HUES6 (cell line): ENCODE results near the gene GSTM4.

Experiments used
- H3K27ac ChIP-seq: 2 replicates; pipeline ENCODE4 v1.7.0; 2013; ENCODE audit warnings: low read depth, mild to moderate bottlenecking, low read length, inconsistent platforms
- H3K27me3 ChIP-seq: 2 replicates; pipeline ENCODE4 v1.6.1; 2013; ENCODE audit warnings: low read length; ENCODE audit not compliant: control insufficient read depth, insufficient read depth
- H3K36me3 ChIP-seq: 2 replicates; pipeline ENCODE4 v1.6.1; 2013; ENCODE audit warnings: low read length; ENCODE audit not compliant: control insufficient read depth, insufficient read depth
- H3K4me1 ChIP-seq: 2 replicates; pipeline ENCODE4 v1.6.1; 2013; ENCODE audit warnings: low read length; ENCODE audit not compliant: control insufficient read depth, insufficient read depth
- H3K4me3 ChIP-seq: 2 replicates; pipeline ENCODE4 v1.5.1; 2013; ENCODE audit warnings: low read depth, low read length
- H3K9ac ChIP-seq: one replicate; pipeline ENCODE4 v1.6.1; 2013; ENCODE audit warnings: mild to moderate bottlenecking, low read length
- H3K9me3 ChIP-seq: 2 replicates; pipeline ENCODE4 v1.6.1; 2013; ENCODE audit warnings: low read depth, low read length; ENCODE audit not compliant: control insufficient read depth, insufficient read depth

GSTM4 gene

DNA sequence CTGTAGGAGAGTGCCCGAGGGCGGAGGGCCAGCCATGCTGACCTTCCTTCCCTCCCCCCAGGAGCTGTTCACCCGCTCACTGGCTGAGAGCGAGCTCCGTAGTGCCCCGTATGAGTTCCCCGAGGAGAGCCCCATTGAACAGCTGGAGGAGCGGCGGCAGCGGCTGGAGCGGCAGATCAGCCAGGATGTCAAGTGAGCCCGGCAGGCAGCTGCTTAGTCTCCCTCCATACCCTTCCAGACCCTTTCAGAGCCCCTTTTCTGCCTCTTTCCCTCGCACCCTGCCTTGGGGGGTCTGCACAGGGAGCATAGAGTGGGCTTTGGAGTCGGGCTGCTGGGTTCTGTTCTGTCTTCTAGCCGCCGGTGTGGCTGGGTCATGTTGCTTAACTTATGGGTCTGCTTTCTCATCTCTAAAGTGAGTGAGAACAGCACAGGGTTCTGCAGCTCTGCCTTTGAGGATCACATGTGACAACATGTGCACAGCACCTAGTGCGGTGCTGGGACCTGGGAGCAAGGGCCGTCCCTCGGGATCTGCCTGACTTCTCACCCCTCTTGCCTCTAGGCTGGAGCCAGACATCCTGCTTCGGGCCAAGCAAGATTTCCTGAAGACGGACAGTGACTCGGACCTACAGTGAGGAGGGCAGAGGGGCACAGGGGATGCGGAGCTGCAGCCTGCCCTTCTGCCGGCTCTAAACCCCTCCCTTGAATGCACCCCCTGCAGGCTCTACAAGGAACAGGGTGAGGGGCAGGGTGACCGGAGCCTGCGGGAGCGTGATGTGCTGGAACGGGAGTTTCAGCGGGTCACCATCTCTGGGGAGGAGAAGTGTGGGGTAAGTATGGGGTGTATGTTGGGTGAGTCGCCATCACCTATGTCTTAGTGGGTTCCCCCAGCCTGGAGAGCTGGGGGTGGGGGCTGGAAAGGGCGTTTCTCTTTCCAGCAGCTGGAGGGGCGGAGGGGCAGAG lies 30.0 kb upstream of the GSTM4 start:
- Histone ChIP-seq H3K27me3 (no peaks in the 10 kb centered on the region), H3K4me1 (peaks cover 29% of the 10 kb centered on the region), H3K9ac (no peak overlapping the region), H3K4me3 (peak overlapping the region; percentile 28; the same call in 1 of the 2 replicates), H3K36me3 (peaks cover 39% of the 10 kb centered on the region), H3K9me3 (no peaks in the 10 kb centered on the region), H3K27ac (no peak overlapping the region)

DNA sequence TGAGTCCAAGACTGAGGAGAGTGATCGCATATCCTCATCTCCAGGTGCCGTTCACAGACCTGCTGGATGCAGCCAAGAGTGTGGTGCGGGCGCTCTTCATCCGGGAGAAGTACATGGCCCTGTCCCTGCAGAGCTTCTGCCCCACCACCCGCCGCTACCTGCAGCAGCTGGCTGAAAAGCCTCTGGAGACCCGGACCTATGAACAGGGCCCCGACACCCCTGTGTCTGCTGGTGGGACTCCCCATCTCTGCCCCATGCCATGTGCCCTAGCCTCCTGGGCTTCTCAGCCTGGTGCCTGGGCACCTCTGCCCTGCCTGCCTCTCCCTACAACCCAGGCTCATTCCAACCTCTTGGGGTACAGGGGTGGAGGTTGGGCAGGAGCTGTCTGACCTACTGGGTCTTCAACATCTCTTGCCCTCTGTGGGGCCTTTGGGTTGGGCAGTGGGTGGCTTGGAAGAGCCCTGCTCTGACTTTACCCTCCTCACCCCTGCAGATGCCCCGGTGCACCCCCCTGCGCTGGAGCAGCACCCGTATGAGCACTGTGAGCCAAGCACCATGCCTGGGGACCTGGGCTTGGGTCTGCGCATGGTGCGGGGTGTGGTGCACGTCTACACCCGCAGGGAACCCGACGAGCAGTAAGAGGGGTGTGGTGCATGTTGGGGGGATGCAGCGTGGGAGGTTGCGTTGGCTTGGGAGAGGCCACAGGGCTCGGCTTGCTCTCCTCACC lies 29.1 kb upstream of the GSTM4 start:
- Histone ChIP-seq H3K36me3 (peaks cover 48% of the 10 kb centered on the region), H3K4me3 (no peak overlapping the region), H3K9me3 (no peaks in the 10 kb centered on the region), H3K4me1 (peaks cover 24% of the 10 kb centered on the region), H3K27ac (no peak overlapping the region), H3K27me3 (no peaks in the 10 kb centered on the region), H3K9ac (no peak overlapping the region)

- Histone ChIP-seq H3K9me3 (no peaks in the 10 kb centered on the region), H3K27ac (no peak overlapping the region), H3K36me3 (peaks cover 51% of the 10 kb centered on the region), H3K9ac (no peak overlapping the region), H3K4me3 (no peak overlapping the region), H3K27me3 (no peaks in the 10 kb centered on the region), H3K4me1 (peaks cover 26% of the 10 kb centered on the region)
Measured at GRCh38 chr1:109627692-109628399, 28.1 kb upstream of the GSTM4 start.

GRCh38 chr1:109628540-109629321 lies 27.2 kb upstream of the GSTM4 start:
- Histone ChIP-seq H3K9ac (peak overlapping the region; percentile 12), H3K36me3 (peaks cover 51% of the 10 kb centered on the region)

DNA sequence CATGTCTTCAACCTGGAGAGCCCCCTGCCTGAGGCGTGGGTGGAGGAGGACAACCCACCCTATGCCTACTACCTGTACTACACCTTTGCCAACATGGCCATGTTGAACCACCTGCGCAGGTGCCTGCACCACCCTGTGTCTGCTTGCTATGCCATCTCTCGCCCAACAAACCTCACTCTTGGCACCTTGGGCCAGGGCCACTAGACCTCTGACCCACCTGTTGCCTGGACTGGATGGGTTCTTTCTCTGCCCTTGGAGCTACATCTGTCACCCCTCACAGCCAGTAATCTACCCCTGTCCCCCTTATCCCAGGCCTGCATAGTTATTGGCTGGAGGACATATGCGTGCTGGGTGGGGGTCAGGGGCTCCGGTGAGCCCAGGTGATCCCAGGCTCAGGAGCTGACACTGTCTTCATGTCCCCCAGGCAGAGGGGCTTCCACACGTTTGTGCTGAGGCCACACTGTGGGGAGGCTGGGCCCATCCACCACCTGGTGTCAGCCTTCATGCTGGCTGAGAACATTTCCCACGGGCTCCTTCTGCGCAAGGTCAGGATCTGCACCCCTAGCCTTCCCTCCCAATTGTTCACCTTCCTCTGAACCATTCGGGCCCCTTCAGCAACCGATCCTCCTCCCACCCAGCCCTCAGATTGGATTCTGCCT lies 26.4 kb upstream of the GSTM4 start:
- H3K27me3 ChIP-seq = no peaks in the 10 kb centered on the region
- peaks cover 51% of the 10 kb centered on the region for H3K36me3 ChIP-seq

More at GRCh38 chr1:109628540-109629321, 27.2 kb upstream of the GSTM4 start:
- peaks cover 28% of the 10 kb centered on the region for H3K4me1 ChIP-seq
- no peak overlapping the region for H3K27ac ChIP-seq
- H3K4me3 ChIP-seq = no peak overlapping the region
- no peaks in the 10 kb centered on the region for H3K9me3 ChIP-seq
- no peaks in the 10 kb centered on the region for H3K27me3 ChIP-seq

DNA sequence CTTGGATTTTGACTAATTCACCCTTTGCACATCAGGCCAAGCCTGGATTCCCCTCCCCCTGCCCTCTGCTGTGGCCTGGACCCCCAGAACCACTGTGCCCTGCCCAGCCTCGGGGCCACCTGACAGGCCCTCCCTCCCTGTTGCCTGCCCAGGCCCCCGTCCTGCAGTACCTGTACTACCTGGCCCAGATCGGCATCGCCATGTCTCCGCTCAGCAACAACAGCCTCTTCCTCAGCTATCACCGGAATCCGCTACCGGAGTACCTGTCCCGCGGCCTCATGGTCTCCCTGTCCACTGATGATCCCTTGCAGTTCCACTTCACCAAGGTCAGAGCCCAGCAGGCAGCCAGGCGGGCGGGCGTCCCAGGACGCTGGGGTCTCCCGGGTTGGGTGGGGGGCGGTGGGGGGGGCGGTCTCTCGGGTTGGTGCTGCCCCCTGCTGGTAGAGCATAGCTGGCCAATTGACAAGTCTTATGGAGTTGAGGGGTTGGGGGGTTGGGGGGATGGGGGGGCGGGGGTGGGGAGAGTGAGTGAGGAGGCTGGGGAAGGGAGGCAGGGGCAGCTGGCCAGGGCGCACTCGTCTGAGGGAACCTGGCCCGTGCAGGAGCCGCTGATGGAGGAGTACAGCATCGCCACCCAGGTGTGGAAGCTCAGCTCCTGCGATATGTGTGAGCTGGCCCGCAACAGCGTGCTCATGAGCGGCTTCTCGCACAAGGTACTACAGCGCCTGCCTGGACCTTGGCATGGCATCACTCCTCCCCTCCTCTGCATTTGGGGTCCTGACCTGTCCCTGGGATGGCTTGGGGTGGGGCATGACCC lies 25.6 kb upstream of the GSTM4 start:
- no peak overlapping the region for H3K4me3 ChIP-seq
- no peak overlapping the region for H3K27ac ChIP-seq
- H3K36me3 ChIP-seq = peaks cover 51% of the 10 kb centered on the region
- peaks cover 15% of the 10 kb centered on the region for H3K4me1 ChIP-seq
- H3K9ac ChIP-seq = no peak overlapping the region
- H3K9me3 ChIP-seq = no peaks in the 10 kb centered on the region
- H3K27me3 ChIP-seq = no peaks in the 10 kb centered on the region

More for the DNA sequence above, 26.4 kb upstream of the GSTM4 start:
- Histone ChIP-seq H3K27ac (no peak overlapping the region), H3K9ac (no peak overlapping the region), H3K9me3 (no peaks in the 10 kb centered on the region), H3K4me3 (no peak overlapping the region), H3K4me1 (peaks cover 23% of the 10 kb centered on the region)

DNA sequence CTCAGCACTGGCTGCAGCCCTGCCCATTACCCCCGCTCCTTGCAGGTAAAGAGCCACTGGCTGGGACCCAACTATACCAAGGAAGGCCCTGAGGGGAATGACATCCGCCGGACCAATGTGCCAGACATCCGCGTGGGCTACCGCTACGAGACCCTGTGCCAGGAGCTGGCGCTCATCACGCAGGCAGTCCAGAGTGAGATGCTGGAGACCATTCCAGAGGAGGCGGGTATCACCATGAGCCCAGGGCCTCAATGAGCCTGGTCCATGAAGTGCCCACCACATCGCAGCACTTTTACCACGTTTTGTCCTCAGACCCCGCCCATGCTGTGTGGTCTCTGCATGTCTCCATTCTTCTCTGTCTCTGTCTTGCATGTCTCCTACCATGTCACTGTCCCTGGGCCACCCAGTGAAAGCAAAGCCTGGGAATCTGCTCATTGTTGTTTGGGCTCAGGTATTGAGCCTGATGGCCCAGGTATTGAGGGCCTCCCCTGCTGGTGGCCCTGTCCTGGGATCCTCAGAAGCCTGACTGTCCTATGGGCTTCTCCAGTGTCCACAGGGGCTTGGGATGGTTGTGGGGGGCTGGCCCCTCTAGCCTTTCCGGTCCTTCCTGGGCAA lies 24.9 kb upstream of the GSTM4 start:
- H3K27me3 ChIP-seq = no peaks in the 10 kb centered on the region
- H3K9me3 ChIP-seq = no peaks in the 10 kb centered on the region
- no peak overlapping the region for H3K4me3 ChIP-seq
- peaks cover 14% of the 10 kb centered on the region for H3K4me1 ChIP-seq
- no peak overlapping the region for H3K27ac ChIP-seq
- no peak overlapping the region for H3K9ac ChIP-seq
- H3K36me3 ChIP-seq = peaks cover 51% of the 10 kb centered on the region

GRCh38 chr1:109631513-109632505 lies 24.1 kb upstream of the GSTM4 start:
- Histone ChIP-seq H3K4me1 (peaks cover 20% of the 10 kb centered on the region), H3K27me3 (no peaks in the 10 kb centered on the region), H3K36me3 (peaks cover 47% of the 10 kb centered on the region), H3K9ac (no peak overlapping the region), H3K9me3 (no peaks in the 10 kb centered on the region), H3K27ac (no peak overlapping the region), H3K4me3 (no peak overlapping the region)
